IMR-90 (cell line): ENCODE data around the gene CKLF. TPM values are rescaled to one million over a fixed set of nuclear protein-coding genes. Genes with fewer than 3 reads are reported as not detected.

Experiments used
- ATAC-seq: fragments of 200-7000 bp; cut with Tn5 transposase; 2 replicates; pipeline ENCODE4 v1.9.1; 2020; ENCODE audit warnings: low read depth, mild to moderate bottlenecking, moderate library complexity
- BruUV-seq: library from RNA; stranded (reverse); fragments of 400-500 nt; replicated peaks from 2 replicates; lab custom pipeline; 2021; lab: Mats Ljungman, UMichigan
- CTCF ChIA-PET: fragments of 300-600 bp; formaldehyde crosslinking; extraction: SDS; loops from one replicate; lab custom pipeline; 2021; ENCODE audit warnings: antibody characterized with exemption; lab: Yijun Ruan, JAX
- POLR2A ChIA-PET: fragments of 300-600 bp; sonication (Branson Sonifier 250); formaldehyde crosslinking; loops from one replicate; lab custom pipeline; 2022; ENCODE audit warnings: antibody characterized with exemption; ENCODE audit not compliant: unreplicated experiment; lab: Charles Lee
- DNase-seq: peaks from one replicate; pipeline ENCODE4 v3.0.0; 2013
- H2AFZ ChIP-seq: replicated peaks from 2 replicates; pipeline ENCODE3; 2013; ENCODE audit warnings: low read length, mild to moderate bottlenecking; ENCODE audit not compliant: poor library complexity
- H2AK5ac ChIP-seq: 2 replicates; pipeline ENCODE4 v1.6.1; 2013; ENCODE audit warnings: low read depth, low read length, inconsistent platforms
- H2AK9ac ChIP-seq: replicated peaks from 2 replicates; pipeline ENCODE3; 2013; ENCODE audit warnings: mild to moderate bottlenecking, low read depth, low read length, moderate library complexity; ENCODE audit not compliant: poor library complexity
- H2BK120ac ChIP-seq: 2 replicates; pipeline ENCODE4 v1.6.1; 2013; ENCODE audit warnings: low read depth, low read length, inconsistent platforms
- H2BK15ac ChIP-seq: 3 replicates; pipeline ENCODE4 v1.6.1; 2013; ENCODE audit warnings: low read depth, low read length, inconsistent platforms
- H2BK20ac ChIP-seq: 2 replicates; pipeline ENCODE4 v1.6.1; 2013; ENCODE audit warnings: low read depth, mild to moderate bottlenecking, inconsistent platforms, low read length, moderate library complexity
- H2BK5ac ChIP-seq: 2 replicates; pipeline ENCODE4 v1.6.1; 2013; ENCODE audit warnings: mild to moderate bottlenecking, low read depth, low read length, inconsistent platforms; ENCODE audit not compliant: poor library complexity, severe bottlenecking
- H3K14ac ChIP-seq: replicated peaks from 2 replicates; pipeline ENCODE4 v1.6.1; 2013; ENCODE audit warnings: low read depth, low read length, inconsistent platforms
- H3K18ac ChIP-seq: 2 replicates; pipeline ENCODE4 v1.6.1; 2013; ENCODE audit warnings: low read depth, low read length, control low read depth
- H3K23ac ChIP-seq: 2 replicates; pipeline ENCODE4 v1.6.1; 2013; ENCODE audit warnings: low read depth, low read length, inconsistent platforms
- H3K27ac ChIP-seq: 2 replicates; pipeline ENCODE4 v1.5.1; 2013; ENCODE audit warnings: mild to moderate bottlenecking, control low read depth, low read length; ENCODE audit not compliant: insufficient read depth
- H3K27me3 ChIP-seq: 2 replicates; pipeline ENCODE4 v1.6.1; 2013; ENCODE audit warnings: low read length; ENCODE audit not compliant: control insufficient read depth, insufficient read depth
- H3K36me3 ChIP-seq: 2 replicates; pipeline ENCODE4 v1.6.1; 2013; ENCODE audit warnings: low read length, mixed read lengths; ENCODE audit not compliant: control insufficient read depth, insufficient read depth
- H3K4ac ChIP-seq: 2 replicates; pipeline ENCODE4 v1.6.1; 2013; ENCODE audit warnings: low read depth, low read length, inconsistent platforms
- H3K4me1 ChIP-seq: 2 replicates; pipeline ENCODE4 v1.6.1; 2013; ENCODE audit warnings: low read length, mixed read lengths; ENCODE audit not compliant: control insufficient read depth, insufficient read depth
- H3K4me2 ChIP-seq: 2 replicates; pipeline ENCODE4 v1.6.1; 2013; ENCODE audit warnings: low read depth, mild to moderate bottlenecking, control low read depth, low read length, moderate library complexity
- H3K4me3 ChIP-seq: 2 replicates; pipeline ENCODE4 v1.5.1; 2013; ENCODE audit warnings: low read depth, mild to moderate bottlenecking, control low read depth, low read length, moderate library complexity; ENCODE audit not compliant: insufficient read depth
- H3K56ac ChIP-seq: 2 replicates; pipeline ENCODE4 v1.6.1; 2013; ENCODE audit warnings: low read length, inconsistent platforms; ENCODE audit not compliant: insufficient read depth; ENCODE audit errors: extremely low read depth
- H3K79me1 ChIP-seq, 2 experiments: 2 replicates each; pipeline ENCODE4 v1.6.1; 2013; ENCODE audit warnings: low read length in 2 of 2, inconsistent platforms in 1 of 2, low read depth in 1 of 2
- H3K9ac ChIP-seq: 2 replicates; pipeline ENCODE4 v1.6.1; 2013; ENCODE audit warnings: low read depth, low read length, control low read depth
- H3K9me1 ChIP-seq: 2 replicates; pipeline ENCODE4 v1.6.1; 2013; ENCODE audit warnings: low read length, inconsistent platforms; ENCODE audit not compliant: insufficient read depth
- H3K9me3 ChIP-seq: 2 replicates; pipeline ENCODE4 v1.6.1; 2013; ENCODE audit warnings: low read length; ENCODE audit not compliant: control insufficient read depth, insufficient read depth
- H4K20me1 ChIP-seq: 2 replicates; pipeline ENCODE4 v1.6.1; 2013; ENCODE audit warnings: low read length, inconsistent platforms; ENCODE audit not compliant: insufficient read depth
- H4K5ac ChIP-seq: 2 replicates; pipeline ENCODE4 v1.6.1; 2013; ENCODE audit warnings: mild to moderate bottlenecking, low read depth, low read length, control low read depth
- H4K8ac ChIP-seq, 2 experiments: 2 replicates each; pipeline ENCODE4 v1.6.1; 2013; ENCODE audit warnings: low read depth in 2 of 2, low read length in 2 of 2, control low read depth in 1 of 2, inconsistent platforms in 1 of 2
- H4K91ac ChIP-seq: 2 replicates; pipeline ENCODE4 v1.6.1; 2013; ENCODE audit warnings: low read depth, low read length, inconsistent platforms; ENCODE audit not compliant: insufficient read depth
- BHLHE40 ChIP-seq: fragments of 150-350 bp; IDR thresholded peaks from 2 replicates; pipeline ENCODE4 v1.6.1; 2016; ENCODE audit warnings: mild to moderate bottlenecking, low read depth, low read length
- CEBPB ChIP-seq: IDR thresholded peaks from 2 replicates; pipeline ENCODE4 v1.6.1; 2012; ENCODE audit warnings: low read depth, low read length, improper control_type of control experiment
- CHD1 ChIP-seq: IDR thresholded peaks from 2 replicates; pipeline ENCODE4 v1.6.1; 2012; ENCODE audit warnings: low read depth, low read length, improper control_type of control experiment
- ELK1 ChIP-seq: fragments of 150-350 bp; IDR thresholded peaks from 2 replicates; pipeline ENCODE4 v1.6.1; 2016; ENCODE audit warnings: low read depth, mild to moderate bottlenecking, low read length, moderate library complexity, borderline replicate concordance
- FOS ChIP-seq: fragments of 150-350 bp; IDR thresholded peaks from 2 replicates; pipeline ENCODE4 v1.6.1; 2016; ENCODE audit warnings: low read depth, low read length
- MAFK ChIP-seq: IDR thresholded peaks from 2 replicates; pipeline ENCODE4 v1.6.1; 2012; ENCODE audit warnings: low read depth, low read length, improper control_type of control experiment
- MAZ ChIP-seq: IDR thresholded peaks from 2 replicates; pipeline ENCODE4 v1.6.1; 2012; ENCODE audit warnings: low read depth, mild to moderate bottlenecking, low read length, improper control_type of control experiment, moderate library complexity, borderline replicate concordance
- MXI1 ChIP-seq: IDR thresholded peaks from 2 replicates; pipeline ENCODE4 v1.6.1; 2012; ENCODE audit warnings: low read depth, mild to moderate bottlenecking, low read length, moderate library complexity, borderline replicate concordance
- NFE2L2 ChIP-seq: fragments of 150-350 bp; IDR thresholded peaks from 2 replicates; pipeline ENCODE4 v1.6.1; 2016; ENCODE audit warnings: low read depth, mild to moderate bottlenecking, low read length
- POLR2A ChIP-seq: IDR thresholded peaks from 2 replicates; pipeline ENCODE4 v1.6.1; 2012; ENCODE audit warnings: mild to moderate bottlenecking, low read depth, low read length
- RAD21 ChIP-seq: IDR thresholded peaks from 2 replicates; pipeline ENCODE4 v1.6.1; 2012; ENCODE audit warnings: low read length, improper control_type of control experiment
- RCOR1 ChIP-seq: IDR thresholded peaks from 2 replicates; pipeline ENCODE4 v1.6.1; 2012; ENCODE audit warnings: mild to moderate bottlenecking, low read length, improper control_type of control experiment; ENCODE audit not compliant: insufficient replicate concordance
- RFX5 ChIP-seq: IDR thresholded peaks from 2 replicates; pipeline ENCODE4 v1.8.0; 2012; ENCODE audit warnings: low read depth, mild to moderate bottlenecking, low read length, moderate library complexity
- SMC3 ChIP-seq: fragments of 150-350 bp; IDR thresholded peaks from 2 replicates; pipeline ENCODE4 v1.6.1; 2016; ENCODE audit warnings: low read depth, mild to moderate bottlenecking, antibody characterized with exemption, low read length, moderate library complexity
- USF2 ChIP-seq: fragments of 150-350 bp; IDR thresholded peaks from 2 replicates; pipeline ENCODE4 v1.6.1; 2017; ENCODE audit warnings: mild to moderate bottlenecking, antibody characterized with exemption, low read length, low read depth
- WGBS, 2 experiments: methylation state at CpG; one replicate each; pipeline versions ENCODE4 v1.1.5 to v1.1.7; 2013; ENCODE audit warnings: missing lambda C conversion rate in 2 of 2; ENCODE audit not compliant: insufficient read length in 1 of 2; ENCODE audit errors: extremely low coverage in 2 of 2; 5-methylcytosine and 5-hydroxymethylcytosine counted together
- dilution Hi-C: fragments of 300-500 bp; cut with HindIII; formaldehyde crosslinking; loops from one replicate; pipeline ENCODE4 v1.14.3; 2018; ENCODE audit warnings: low sequenced_read_pairs; ENCODE audit not compliant: unreplicated experiment
- in situ Hi-C: fragments of 300-500 bp; cut with MboI; formaldehyde crosslinking; loops from 3 replicates; pipeline ENCODE4 v1.14.3; 2019; ENCODE audit warnings: low sequenced_read_pairs, inconsistent platforms, mixed read lengths
- intact Hi-C: fragments of 100-400 bp; cut with micrococcal nuclease; formaldehyde crosslinking; loops from 2 replicates; pipeline ENCODE4 v1.10.0; 2022
- polyA plus RNA-seq, 3 experiments: library from polyadenylated mRNA; depleted of rRNA; stranded (reverse); fragments of >200 nt; gene quantifications; 2 replicates each; pipeline ENCODE4 v1.2.3, GENCODE V29; 2012; ENCODE audit warnings: low replicate concordance in 1 of 3
- total RNA-seq: library from RNA; depleted of rRNA; stranded (reverse); fragments of >200 nt; gene quantifications from 2 replicates; pipeline ENCODE4 v1.2.3, GENCODE V29; 2012

CKLF gene
- total and polyA plus RNA-seq, 2 of the 4 experiments (the other 2 are of a cell fraction): 60.8 to 92.2 TPM

GRCh38 chr16:66596986-66597848 lies 44.8 kb downstream of the CKLF start:
- dilution Hi-C loops (no loop called here), intact Hi-C loops (no loop called here), in situ Hi-C loops (no loop called here)
- H3K23ac ChIP-seq: no peak overlapping the region
- H2BK5ac ChIP-seq: no peak overlapping the region
- no peak overlapping the region for H4K5ac ChIP-seq
- no CpG with 5 or more reads among the region's 5 CpGs for WGBS, 2 experiments
- H3K14ac ChIP-seq: no peak overlapping the region
- H2BK15ac ChIP-seq: no peak overlapping the region
- H4K91ac ChIP-seq: no peak overlapping the region
- H2AK9ac ChIP-seq: no peak overlapping the region
- H3K27ac ChIP-seq: no peak overlapping the region
- H3K4ac ChIP-seq: no peak overlapping the region
- H3K4me3 ChIP-seq: no peak overlapping the region
- no peak overlapping the region for H3K4me2 ChIP-seq
- H4K20me1 ChIP-seq: no peaks in the 10 kb centered on the region
- no peaks in the 10 kb centered on the region for H3K9me1 ChIP-seq
- H4K8ac ChIP-seq: no peak overlapping the region
- H3K18ac ChIP-seq: no peak overlapping the region
- H3K27me3 ChIP-seq: peaks cover 24% of the 10 kb centered on the region
- H2BK20ac ChIP-seq: no peak overlapping the region
- H2AK5ac ChIP-seq: no peak overlapping the region
- peaks cover 13% of the 10 kb centered on the region for H3K9me3 ChIP-seq
- no TSS peak for BruUV-seq
- POLR2A ChIA-PET: no interaction called here
- H3K9ac ChIP-seq: no peak overlapping the region
- H3K36me3 ChIP-seq: no peaks in the 10 kb centered on the region
- H3K56ac ChIP-seq: no peak overlapping the region
- CTCF ChIA-PET: no interaction called here
- H3K79me1 ChIP-seq: no peaks in the 10 kb centered on the region
- H2AFZ ChIP-seq: no peak overlapping the region
- no peaks in the 10 kb centered on the region for H3K4me1 ChIP-seq
- no peak overlapping the region for H2BK120ac ChIP-seq
- ATAC-seq: no peak
- no peak for DNase-seq
- no peak for TF ChIP-seq ELK1
- TF ChIP-seq BHLHE40: no peak
- TF ChIP-seq RCOR1: no peak
- no peak for TF ChIP-seq CEBPB
- no peak for TF ChIP-seq MAZ
- TF ChIP-seq CHD1: no peak
- no peak for TF ChIP-seq RAD21
- no peak for TF ChIP-seq NFE2L2
- no peak for TF ChIP-seq MAFK
- no peak for TF ChIP-seq SMC3
- TF ChIP-seq MXI1: no peak
- TF ChIP-seq USF2: no peak
- TF ChIP-seq POLR2A: no peak
- no peak for TF ChIP-seq RFX5
- TF ChIP-seq FOS: no peak
